ENCODE results near the gene PPP1R7. TPM values are rescaled to one million over a fixed set of nuclear protein-coding genes. Genes with fewer than 3 reads are reported as not detected.

Gene PPP1R7
- total RNA-seq, 6 donors from 2014 or later = 38.8 to 76.1 (median 57.7) TPM

DNA sequence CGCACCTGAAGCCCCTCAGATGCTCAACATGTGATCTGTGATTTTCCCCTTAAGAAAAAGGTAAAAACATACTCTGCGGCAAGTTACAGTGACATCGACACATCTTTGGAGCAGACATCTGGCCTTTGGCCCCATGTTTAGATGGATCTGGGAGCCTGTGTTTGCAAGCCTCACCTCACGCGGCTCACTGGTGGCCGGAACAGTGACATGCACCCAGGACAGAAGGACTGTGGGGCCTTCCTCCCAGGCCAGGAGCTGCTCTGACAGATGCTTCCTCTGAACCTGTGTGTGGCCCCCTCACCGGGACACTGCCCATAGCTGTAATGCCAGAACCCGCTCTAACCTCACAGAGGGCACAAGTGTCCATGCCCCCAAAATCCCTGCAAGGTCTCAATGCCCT, 14.1 kb upstream of the PPP1R7 start:
- no peak overlapping the region for H3K4me3 ChIP-seq
- 95 to 98% methylated on average over 8 of the region's 8 CpGs for WGBS, 2 donors
- no peak overlapping the region for H3K27ac ChIP-seq
- no peak for ATAC-seq (ENCODE audit: low FRiP score in 2 of 2)
- no peaks in the 10 kb centered on the region for H3K4me1 ChIP-seq
- H3K9me3 ChIP-seq = no peaks in the 10 kb centered on the region
- H3K27me3 ChIP-seq = no peaks in the 10 kb centered on the region
- TF ChIP-seq POLR2A (IDR thresholded peaks at IDR 0.05) = no peak
- TF ChIP-seq EP300 (IDR thresholded peaks at IDR 0.05) = no peak
- H3K36me3 ChIP-seq = peaks cover 0 to 19% (median 9%) of the 10 kb centered on the region in 4 donors
- DNase-seq = no peak

DNA sequence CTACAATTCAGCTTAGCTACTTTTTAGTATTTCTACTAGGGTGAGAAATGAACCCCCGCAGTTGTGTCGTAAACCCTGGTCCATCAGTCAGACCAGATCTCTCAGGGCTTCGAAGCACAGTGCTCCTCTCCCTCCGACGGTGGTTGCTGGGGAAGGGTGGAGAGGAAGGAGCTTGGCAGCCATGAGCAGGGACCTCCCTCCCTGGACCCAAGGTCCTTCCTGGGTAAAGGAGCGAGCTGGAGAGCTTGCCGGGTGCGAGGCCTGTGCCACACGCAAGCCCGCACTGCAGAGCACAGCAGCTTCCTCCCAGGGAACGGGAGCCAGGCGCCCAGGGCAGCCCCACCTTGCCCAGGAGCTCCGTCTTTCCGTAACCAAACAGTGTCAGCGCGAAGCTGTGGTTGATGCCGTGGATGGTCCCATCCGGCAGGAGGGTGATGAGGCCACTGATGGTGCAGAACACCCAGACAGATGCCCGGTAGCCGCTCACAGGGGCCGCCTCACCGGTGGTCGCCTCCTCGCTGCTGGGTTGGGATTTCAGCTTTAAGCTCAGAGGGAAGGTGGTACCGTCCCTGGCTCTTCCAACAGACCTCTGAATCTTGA, 13.5 kb upstream of the PPP1R7 start:
- H3K27ac ChIP-seq = no peak overlapping the region
- peaks cover 0 to 19% (median 9%) of the 10 kb centered on the region in 4 donors for H3K36me3 ChIP-seq
- DNase-seq = peak in 1 of 2 donors; percentile 52
- H3K9me3 ChIP-seq = no peaks in the 10 kb centered on the region
- ATAC-seq (ENCODE audit: low FRiP score in 2 of 2) = no peak
- WGBS, 2 donors = 96 to 97% methylated on average over 19 to 23 of the region's 25 CpGs
- no peak overlapping the region for H3K4me3 ChIP-seq
- H3K27me3 ChIP-seq = no peaks in the 10 kb centered on the region
- H3K4me1 ChIP-seq = no peaks in the 10 kb centered on the region
- TF ChIP-seq, protein P1, sequence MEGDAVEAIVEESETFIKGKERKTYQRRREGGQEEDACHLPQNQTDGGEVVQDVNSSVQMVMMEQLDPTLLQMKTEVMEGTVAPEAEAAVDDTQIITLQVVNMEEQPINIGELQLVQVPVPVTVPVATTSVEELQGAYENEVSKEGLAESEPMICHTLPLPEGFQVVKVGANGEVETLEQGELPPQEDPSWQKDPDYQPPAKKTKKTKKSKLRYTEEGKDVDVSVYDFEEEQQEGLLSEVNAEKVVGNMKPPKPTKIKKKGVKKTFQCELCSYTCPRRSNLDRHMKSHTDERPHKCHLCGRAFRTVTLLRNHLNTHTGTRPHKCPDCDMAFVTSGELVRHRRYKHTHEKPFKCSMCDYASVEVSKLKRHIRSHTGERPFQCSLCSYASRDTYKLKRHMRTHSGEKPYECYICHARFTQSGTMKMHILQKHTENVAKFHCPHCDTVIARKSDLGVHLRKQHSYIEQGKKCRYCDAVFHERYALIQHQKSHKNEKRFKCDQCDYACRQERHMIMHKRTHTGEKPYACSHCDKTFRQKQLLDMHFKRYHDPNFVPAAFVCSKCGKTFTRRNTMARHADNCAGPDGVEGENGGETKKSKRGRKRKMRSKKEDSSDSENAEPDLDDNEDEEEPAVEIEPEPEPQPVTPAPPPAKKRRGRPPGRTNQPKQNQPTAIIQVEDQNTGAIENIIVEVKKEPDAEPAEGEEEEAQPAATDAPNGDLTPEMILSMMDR (IDR thresholded peaks at IDR 0.05) = no peak
- TF ChIP-seq POLR2A (IDR thresholded peaks at IDR 0.05) (no peak), POLR2AphosphoS5 (IDR thresholded peaks at IDR 0.05) (no peak), EP300 (IDR thresholded peaks at IDR 0.05) (no peak)

DNA sequence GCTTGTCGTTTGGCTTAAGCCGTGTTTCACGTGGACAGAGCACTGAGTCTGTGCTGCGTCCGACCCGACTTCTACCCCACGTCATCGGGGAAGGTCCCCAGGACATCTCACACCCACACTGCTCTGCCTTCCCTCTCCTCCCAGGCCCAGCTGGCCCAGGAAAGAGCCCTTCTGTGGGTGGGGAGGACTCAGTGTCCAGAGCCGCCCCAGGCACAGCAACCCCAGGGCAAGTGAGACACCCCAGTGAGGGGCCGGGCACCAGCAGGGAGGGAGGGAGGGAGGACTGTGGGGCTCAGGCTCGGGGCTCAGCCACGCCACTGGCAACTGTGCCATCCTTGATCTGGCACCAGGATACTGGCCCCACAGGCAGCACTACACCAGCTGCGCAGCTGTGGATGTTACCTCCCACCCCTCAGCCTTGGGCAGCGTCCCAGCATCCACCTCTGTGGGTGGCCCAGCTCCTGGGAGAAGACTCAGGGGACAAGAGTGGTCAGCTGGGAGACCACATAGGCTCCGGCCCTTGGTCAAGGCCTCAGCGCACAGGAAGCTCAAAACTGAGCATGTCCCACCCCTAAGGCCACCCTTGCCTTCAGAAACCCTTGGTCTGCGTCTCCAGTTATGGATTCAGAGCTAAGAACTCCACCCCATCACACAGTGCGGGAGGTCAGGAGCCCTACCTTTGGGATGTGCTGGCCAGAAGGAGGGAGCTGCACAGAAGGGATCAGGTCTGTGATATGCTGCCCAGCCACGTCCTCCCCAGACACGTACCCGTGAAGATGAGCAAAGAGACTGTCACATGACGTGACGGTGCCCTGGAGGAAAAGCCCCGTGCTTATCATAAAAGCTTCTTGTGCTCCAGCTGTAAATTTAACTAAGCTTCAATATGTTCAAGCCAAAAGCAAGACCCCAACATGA, 12.7 kb upstream of the PPP1R7 start:
- H3K4me3 ChIP-seq = no peak overlapping the region
- WGBS, 2 donors = 95 to 97% methylated on average over 14 to 24 of the region's 24 CpGs
- ATAC-seq (ENCODE audit: low FRiP score in 2 of 2) = peak in 1 of 2 donors; percentile 7
- DNase-seq = no peak
- H3K9me3 ChIP-seq = no peaks in the 10 kb centered on the region
- peaks cover 0 to 19% (median 9%) of the 10 kb centered on the region in 4 donors for H3K36me3 ChIP-seq
- TF ChIP-seq EP300 (IDR thresholded peaks at IDR 0.05) (no peak), POLR2AphosphoS5 (IDR thresholded peaks at IDR 0.05) (no peak), POLR2A (IDR thresholded peaks at IDR 0.05) (no peak)
- TF ChIP-seq, protein P1 (IDR thresholded peaks at IDR 0.05) = no peak
- H3K4me1 ChIP-seq = no peaks in the 10 kb centered on the region
- H3K27me3 ChIP-seq = no peaks in the 10 kb centered on the region
- no peak overlapping the region for H3K27ac ChIP-seq

DNA sequence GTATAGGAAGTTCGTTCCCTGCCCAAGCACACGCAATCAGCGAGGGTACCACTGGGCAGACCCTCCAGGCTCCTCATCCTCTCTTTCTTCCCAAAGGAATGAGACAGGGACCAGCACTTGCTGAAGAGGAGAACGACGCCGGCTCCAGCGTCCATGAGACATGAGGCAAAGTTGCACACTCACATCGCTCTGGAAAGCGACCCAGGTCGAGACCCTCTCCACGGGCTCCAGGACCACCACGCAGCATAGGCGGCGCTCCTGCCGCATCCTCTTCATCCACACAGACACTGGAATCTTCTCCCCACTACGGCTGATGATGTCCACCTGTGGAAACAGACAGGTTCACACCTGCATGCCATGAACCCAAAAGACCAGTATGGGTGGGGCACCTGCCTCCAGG, 11.8 kb upstream of the PPP1R7 start:
- ATAC-seq (ENCODE audit: low FRiP score in 2 of 2) (no peak), DNase-seq (no peak)
- H3K36me3 ChIP-seq = peaks cover 0 to 19% (median 9%) of the 10 kb centered on the region in 4 donors

More for the DNA sequence above, 11.8 kb upstream of the PPP1R7 start:
- Histone ChIP-seq H3K9me3 (no peaks in the 10 kb centered on the region), H3K27me3 (no peaks in the 10 kb centered on the region), H3K4me1 (no peaks in the 10 kb centered on the region), H3K27ac (no peak overlapping the region), H3K4me3 (no peak overlapping the region)
- WGBS, 2 donors = 93 to 99% methylated on average over 8 to 16 of the region's 16 CpGs
- TF ChIP-seq POLR2A (IDR thresholded peaks at IDR 0.05) (no peak), POLR2AphosphoS5 (IDR thresholded peaks at IDR 0.05) (no peak), EP300 (IDR thresholded peaks at IDR 0.05) (no peak)
- TF ChIP-seq, protein P1 (IDR thresholded peaks at IDR 0.05) = no peak
